HCT116 (cell line): ENCODE data around the gene FAM13A.

ENCODE experiments used
- CEBPB ChIP-seq: IDR thresholded peaks from 2 replicates; pipeline ENCODE4 v1.6.1; 2012; ENCODE audit warnings: low read depth
- CTCF ChIP-seq, 3 experiments: fragments of 200-600 bp in 1 of 3; sonication (generic) in 1 of 3; IDR thresholded peaks in 2 of 3; conservative IDR thresholded peaks in 1 of 3; 2 replicates each; pipeline ENCODE4 v1.5.1; 2012 to 2017; ENCODE audit warnings: low read depth in 2 of 3, low read length in 2 of 3, antibody characterized with exemption in 1 of 3, borderline replicate concordance in 1 of 3, control low read depth in 1 of 3, mild to moderate bottlenecking in 1 of 3, mixed read lengths in 1 of 3, mixed run types in 1 of 3, moderate library complexity in 1 of 3; ENCODE audit not compliant: insufficient read depth in 1 of 3
- EGR1 ChIP-seq: IDR thresholded peaks from 2 replicates; pipeline ENCODE4 v1.6.1; 2012; ENCODE audit warnings: low read depth
- EZH2 ChIP-seq: fragments of 200-600 bp; sonication (generic); IDR thresholded peaks from 2 replicates; pipeline ENCODE4 v1.6.1; 2017; ENCODE audit warnings: antibody characterized with exemption, mixed run types
- MAX ChIP-seq: IDR thresholded peaks from 2 replicates; pipeline ENCODE4 v1.6.1; 2012
- POLR2A ChIP-seq: IDR thresholded peaks from 2 replicates; pipeline ENCODE4 v1.7.0; 2011; ENCODE audit warnings: borderline replicate concordance; ENCODE audit not compliant: insufficient read depth, insufficient read length; ENCODE audit errors: extremely low read depth
- POLR2AphosphoS5 ChIP-seq: IDR thresholded peaks from 2 replicates; pipeline ENCODE4 v1.6.1; 2011; ENCODE audit warnings: mild to moderate bottlenecking, low read depth, low read length, moderate library complexity
- RAD21 ChIP-seq: IDR thresholded peaks from 2 replicates; pipeline ENCODE4 v1.6.1; 2012; ENCODE audit warnings: low read depth, mild to moderate bottlenecking
- REST ChIP-seq: IDR thresholded peaks from 2 replicates; pipeline ENCODE4 v1.6.1; 2012; ENCODE audit warnings: low read depth
- SP1 ChIP-seq: IDR thresholded peaks from 2 replicates; pipeline ENCODE4 v1.6.1; 2012; ENCODE audit warnings: low read depth
- YY1 ChIP-seq: IDR thresholded peaks from 2 replicates; pipeline ENCODE4 v1.6.1; 2011; ENCODE audit warnings: low read length, low read depth, moderate library complexity, mild to moderate bottlenecking; ENCODE audit not compliant: insufficient replicate concordance; ENCODE audit errors: extremely low read depth
- ZFX ChIP-seq: fragments of 450-650 bp; IDR thresholded peaks from 2 replicates; pipeline ENCODE4 v1.6.1; 2017
- ZNF274 ChIP-seq: fragments of 200-500 bp; sonication (Bioruptor generic); IDR thresholded peaks from 2 replicates; pipeline ENCODE4 v1.6.1; 2014; ENCODE audit warnings: mild to moderate bottlenecking, low read depth, low read length, inconsistent platforms

- TF ChIP-seq CTCF (IDR thresholded peaks at IDR 0.05 in 2 of 3, conservative IDR thresholded peaks at IDR 0.05 in 1 of 3; ENCODE audit: borderline replicate concordance in 1 of 3, insufficient read depth in 1 of 3, low read depth in 2 of 3, low read length in 2 of 3), result no peak
- TF ChIP-seq SP1, result no peak
- TF ChIP-seq POLR2AphosphoS5, result no peak
- no peak for TF ChIP-seq EGR1
- no peak for TF ChIP-seq CEBPB
- TF ChIP-seq MAX, result no peak
- no peak for TF ChIP-seq REST
- TF ChIP-seq ZFX, result no peak
- TF ChIP-seq RAD21, result no peak
- TF ChIP-seq EZH2, result no peak
- TF ChIP-seq POLR2A, result no peak
- TF ChIP-seq YY1, result no peak
- no peak for TF ChIP-seq ZNF274
Measured at GRCh38 chr4:88879991-88880390, 177.0 kb downstream of the FAM13A start.
